Left colon (tissue), 2 donors: Measurements from ENCODE around the gene CEP95. TPM values are rescaled to one million over a fixed set of nuclear protein-coding genes. Genes with fewer than 3 reads are reported as not detected.
A peak's percentile ranks its signal among the peaks of the same experiment; 100 is the strongest.
"Not testable (repeated sequence)": the region's sequence is repeated elsewhere in the genome, so short reads cannot be mapped to it uniquely, and the experiment has no call there.

Experiments used
- ATAC-seq: fragments of 200-7000 bp; cut with Tn5 transposase; one replicate; pipeline ENCODE4 v1.9.1; 2020; ENCODE audit warnings: mild to moderate bottlenecking, moderate library complexity
- DNase-seq, 2 donors: peaks; one replicate each; pipeline ENCODE4 v3.0.0-alpha.2; 2020
- intact Hi-C, 2 donors: fragments of 100-400 bp; cut with DNase I in 1 of 2; cut with micrococcal nuclease in 1 of 2; formaldehyde crosslinking; loops; one replicate each; pipeline versions ENCODE4 v1.11.2 to v1.14.0; 2022; cut with DNase I, micrococcal nuclease
- total RNA-seq, 2 donors: library from RNA; stranded (reverse); fragmentation: NEBNext Ultra II Directional; extraction: Animal tissue kit (Norgen Biotek cat#: 25700); gene quantifications; one replicate each; pipeline ENCODE4 v1.2.1, GENCODE V29; 2021
- donor health status: DM: no; HTN: no; CAD: no.
- donor health status: DM: yes; HTN: yes; CAD: no.

The CEP95 gene
- total RNA-seq, 2 donors from 2014 or later: 31.9 to 35.0 TPM

DNA sequence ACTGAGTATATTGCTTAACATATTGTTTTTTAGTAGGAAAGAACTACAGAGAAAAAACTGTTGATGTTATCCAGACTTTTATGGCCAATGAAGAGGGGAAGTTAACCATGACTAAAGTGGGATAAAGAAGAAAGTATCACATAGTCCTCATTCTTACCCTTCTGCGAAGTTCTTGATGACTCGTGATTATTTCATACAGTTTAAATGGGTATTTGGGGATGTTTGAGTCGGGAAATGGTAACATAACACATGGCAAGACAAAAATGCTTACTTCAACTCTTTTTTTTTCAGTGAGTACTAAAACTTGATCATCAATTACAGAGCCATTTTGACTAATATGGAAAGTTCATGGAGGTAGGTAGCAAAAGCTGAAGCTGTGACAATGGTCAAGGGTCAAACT is 14.8 kb upstream of the CEP95 start:
- DNase-seq (no peak), ATAC-seq (no peak)
- intact Hi-C loops: loop anchor here in 1 of 2 donors (10.0 kb wide), 1 partner anchor 67 kb away; no protein-coding TSS in a partner anchor

GRCh38 chr17:64492481-64493109 is 14.2 kb upstream of the CEP95 start:
- DNase-seq: no peak
- ATAC-seq: no peak
- intact Hi-C loops: loop anchor here in 1 of 2 donors (10.0 kb wide), 1 partner anchor 68 kb away; no protein-coding TSS in a partner anchor

DNA sequence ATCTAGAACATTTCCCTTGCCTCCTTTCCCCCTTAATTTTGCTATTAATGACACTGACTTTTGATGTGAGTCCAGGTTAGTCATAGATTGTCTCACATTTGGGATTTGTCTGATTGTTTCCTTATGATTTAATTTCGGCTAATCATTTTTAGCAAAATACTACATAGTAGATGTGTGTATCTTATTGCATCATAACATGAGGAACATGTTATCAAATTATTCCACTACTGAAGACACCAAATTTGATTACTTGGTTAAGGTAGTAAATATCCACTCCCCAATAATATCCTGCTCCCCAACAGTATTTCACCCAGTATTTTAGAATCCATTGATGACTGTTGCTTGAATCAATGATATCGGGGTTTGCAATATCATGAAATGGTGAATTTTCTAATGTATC is 12.7 kb upstream of the CEP95 start:
- DNase-seq (no peak), ATAC-seq (no peak)
- intact Hi-C loops: loop anchor here in 1 of 2 donors (10.0 kb wide), 1 partner anchor 69 kb away; no protein-coding TSS in a partner anchor

DNA sequence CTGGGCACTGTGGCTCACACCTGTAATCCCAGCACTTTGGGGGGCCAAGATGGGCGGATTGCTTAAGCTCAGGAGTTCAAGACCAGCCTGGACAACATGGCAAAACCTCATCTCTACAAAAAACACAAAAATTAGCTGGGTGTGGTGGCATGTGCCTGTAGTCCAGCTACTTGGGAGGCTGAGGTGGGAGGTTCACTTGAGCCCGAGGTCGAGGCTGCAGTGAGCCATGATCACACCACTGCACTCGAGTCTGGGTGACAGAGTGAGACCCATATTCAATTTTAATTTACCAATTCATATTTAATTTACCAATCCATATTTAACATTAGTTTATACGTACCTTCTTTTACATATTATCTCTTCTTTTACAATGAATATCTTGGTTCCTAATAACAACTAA is 11.5 kb upstream of the CEP95 start:
- DNase-seq, ATAC-seq: not testable (repeated sequence)
- intact Hi-C loops: loop anchor here in 1 of 2 donors (10.0 kb wide), 1 partner anchor 70 kb away; no protein-coding TSS in a partner anchor

DNA sequence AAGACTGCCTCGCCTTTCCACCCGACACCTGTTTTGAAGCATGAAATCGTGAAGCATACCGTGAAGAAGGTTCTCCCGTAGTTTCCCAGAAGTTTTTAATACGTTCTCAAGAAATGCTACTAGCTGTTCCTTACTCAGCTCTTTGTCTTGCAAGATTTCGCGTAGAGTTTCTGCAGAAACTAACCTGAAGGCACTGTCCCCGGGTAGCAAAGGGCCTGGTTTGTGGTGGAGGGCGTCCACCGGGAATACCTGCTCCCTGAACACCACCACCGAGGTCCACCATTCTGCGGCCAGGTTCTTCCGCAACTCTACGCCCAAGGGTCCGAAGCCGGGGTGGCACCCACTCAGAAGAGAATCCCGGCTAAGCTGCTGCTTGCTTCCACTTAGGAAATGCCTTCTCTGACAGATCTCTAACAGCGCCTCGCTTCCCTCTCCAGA is 10.4 kb upstream of the CEP95 start:
- DNase-seq (no peak), ATAC-seq (peak; percentile 15)
- intact Hi-C loops: loop anchor here in 1 of 2 donors (10.0 kb wide), 1 partner anchor 72 kb away; no protein-coding TSS in a partner anchor

DNA sequence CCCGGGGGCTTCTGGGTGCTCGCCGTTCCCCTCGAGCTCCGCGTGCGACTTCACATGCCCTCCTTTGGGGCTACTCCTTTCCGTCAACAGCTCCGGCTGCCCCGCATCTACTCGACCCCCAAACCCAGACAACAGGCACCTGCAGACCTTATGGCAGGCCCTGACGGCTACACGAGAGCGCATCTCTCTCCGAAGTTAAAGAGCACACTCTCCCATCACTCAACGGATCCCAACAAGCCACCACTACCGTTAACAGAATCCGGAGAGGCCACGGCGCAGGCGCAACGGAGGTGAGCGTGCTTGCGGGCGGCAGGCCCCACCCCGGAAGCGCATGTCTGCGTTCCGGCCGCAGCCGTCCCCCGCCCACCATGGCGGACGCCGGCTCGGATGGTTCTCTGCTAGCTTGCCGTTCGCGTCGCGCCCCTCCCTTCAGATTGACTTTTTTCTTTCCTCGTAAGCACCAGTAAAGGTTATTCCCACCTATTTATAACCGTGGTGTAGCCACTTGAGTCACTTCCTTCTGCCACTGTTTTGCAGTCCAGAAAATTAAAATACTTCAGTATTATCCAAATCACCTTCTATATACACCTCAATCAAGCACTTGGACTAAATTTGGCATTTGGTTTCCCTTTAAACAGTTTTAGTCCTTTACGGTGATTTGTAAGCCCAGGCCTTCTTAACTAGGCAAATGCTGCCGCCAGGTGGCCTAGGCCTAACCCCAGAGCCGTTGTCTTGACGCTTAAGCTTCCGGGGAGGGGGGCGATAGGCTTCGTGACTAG is 9.8 kb upstream of the CEP95 start, which contains the start of gene POLG2:
POLG2 (minus strand) TSS at position 269 of the 779 bp plus-strand sequence; CDS start at position 183, 86 bp downstream.
- intact Hi-C loops: loop anchor here in 1 of 2 donors (10.0 kb wide), 1 partner anchor 72 kb away; no protein-coding TSS in a partner anchor
- peak; percentile 93 for ATAC-seq
- peak; percentile 93 to 97 for DNase-seq

DNA sequence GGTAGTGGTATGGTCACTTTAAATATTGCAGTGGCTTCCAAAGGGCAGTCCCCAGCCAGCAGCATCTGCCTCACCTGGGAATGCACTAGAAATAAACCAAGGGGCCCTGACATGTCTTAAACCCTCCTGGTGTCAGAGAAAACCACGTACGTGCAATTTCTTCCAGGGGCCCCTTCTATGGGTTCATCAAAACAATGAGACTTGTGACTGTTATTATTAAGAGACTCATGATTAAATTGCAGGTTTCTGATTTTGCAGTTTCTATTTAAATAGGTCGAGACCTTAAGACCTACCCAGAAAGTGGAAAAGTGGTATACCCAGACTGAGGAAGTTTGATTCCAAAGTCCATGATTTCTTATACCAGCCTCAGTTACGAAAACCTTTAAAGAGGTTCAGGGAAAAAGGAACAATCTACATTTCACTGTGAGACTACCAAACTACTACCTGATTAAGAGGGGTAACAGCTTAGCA is 9.2 kb upstream of the CEP95 start:
- ATAC-seq (peak; percentile 13), DNase-seq (no peak)
- intact Hi-C loops: loop anchor here in 1 of 2 donors (10.0 kb wide), 1 partner anchor 73 kb away; no protein-coding TSS in a partner anchor

DNA sequence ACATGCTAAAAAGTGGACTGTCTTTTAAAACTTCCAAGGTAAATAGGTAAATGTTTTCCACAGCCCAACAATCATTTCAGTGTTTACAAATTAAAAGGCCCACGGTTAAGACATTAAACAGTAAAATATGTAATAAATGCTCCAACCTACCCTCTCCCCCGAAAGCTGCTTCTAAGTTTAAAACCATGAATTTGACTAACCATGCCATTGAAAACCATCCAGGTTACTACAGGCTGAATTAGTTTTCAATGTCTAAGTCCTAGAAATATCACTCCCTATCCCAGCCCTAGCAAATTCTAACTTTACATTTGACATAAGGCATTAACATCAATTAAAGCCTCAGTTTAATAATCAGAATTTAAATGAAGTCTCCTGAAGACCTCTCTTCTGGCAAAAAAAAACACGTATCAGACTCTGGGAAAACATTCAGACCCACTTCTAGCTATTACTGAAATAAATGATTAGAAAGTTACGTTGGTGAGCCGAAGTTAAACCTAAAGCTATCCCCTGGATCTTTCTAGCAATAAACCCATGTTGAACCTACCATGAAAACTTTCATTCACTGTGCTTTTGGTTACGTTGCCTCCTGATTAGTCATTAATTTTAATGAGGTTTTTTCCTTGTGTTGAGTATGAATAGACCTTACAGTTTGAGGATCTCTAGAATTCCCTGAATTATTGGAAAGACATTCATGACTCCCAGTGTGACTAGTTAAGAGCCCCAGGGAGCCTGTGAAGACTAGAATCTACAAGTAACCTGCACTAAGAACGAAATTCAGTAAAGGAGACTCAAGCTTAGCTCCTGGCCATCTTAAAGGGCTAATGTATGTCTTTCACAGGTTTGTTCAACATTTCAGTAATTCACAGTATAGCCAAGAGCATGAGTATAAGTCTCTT is 8.2 kb upstream of the CEP95 start:
- ATAC-seq (no peak), DNase-seq (no peak)
- intact Hi-C loops: loop anchor here in 1 of 2 donors (10.0 kb wide), 1 partner anchor 74 kb away; no protein-coding TSS in a partner anchor

DNA sequence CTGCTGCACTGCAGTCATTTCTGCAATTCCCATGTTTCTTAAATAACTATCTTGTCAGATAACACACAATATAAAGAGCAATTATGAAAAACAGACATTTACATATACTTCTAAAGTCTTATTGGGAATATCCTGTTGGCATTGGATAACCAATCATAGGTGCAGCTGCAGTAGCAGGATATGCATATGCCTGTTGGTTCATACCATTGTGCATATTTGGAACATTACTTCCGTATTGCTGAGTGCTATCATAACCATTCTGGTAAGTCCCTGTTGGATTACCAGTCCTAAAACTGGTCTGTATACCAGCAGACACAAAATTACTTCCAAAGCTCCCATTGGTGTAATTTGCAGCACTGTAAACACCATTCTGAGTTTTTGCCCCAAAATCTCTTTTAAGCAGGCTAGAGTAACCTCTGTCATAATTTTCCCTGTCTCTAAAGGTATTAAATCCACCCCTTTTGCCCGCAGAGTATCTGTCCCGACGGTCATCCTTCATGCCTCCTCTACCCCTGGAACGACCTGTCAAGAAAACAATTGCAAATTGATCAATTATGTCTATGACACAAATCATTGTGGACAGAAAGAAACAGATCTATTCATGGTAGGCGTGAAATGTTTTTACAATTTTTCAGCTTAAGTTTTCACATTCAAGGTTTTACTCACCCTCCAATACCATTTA is 6.8 kb upstream of the CEP95 start:
- DNase-seq (no peak), ATAC-seq (peak; percentile 30)
- intact Hi-C loops: loop anchor here in 1 of 2 donors (10.0 kb wide), 1 partner anchor 75 kb away; no protein-coding TSS in a partner anchor

DNA sequence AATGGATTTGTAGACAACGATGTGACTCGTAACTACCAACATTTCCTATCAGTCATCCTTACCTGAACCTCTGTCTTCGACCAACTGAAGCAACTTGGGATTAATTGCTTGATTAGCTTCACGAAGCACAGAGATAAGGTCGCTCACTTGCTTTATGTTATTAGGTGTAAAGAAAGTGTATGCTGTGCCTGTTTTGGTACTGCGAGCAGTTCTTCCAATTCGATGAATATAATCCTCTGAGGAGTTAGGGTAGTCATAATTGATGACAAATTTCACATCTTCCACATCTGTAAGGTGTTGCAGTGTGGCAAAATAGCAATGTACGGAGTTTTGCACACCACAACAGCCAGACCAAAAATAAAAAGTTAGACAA is 6.3 kb upstream of the CEP95 start:
- intact Hi-C loops: no loop called here
- DNase-seq (no peak), ATAC-seq (no peak)

DNA sequence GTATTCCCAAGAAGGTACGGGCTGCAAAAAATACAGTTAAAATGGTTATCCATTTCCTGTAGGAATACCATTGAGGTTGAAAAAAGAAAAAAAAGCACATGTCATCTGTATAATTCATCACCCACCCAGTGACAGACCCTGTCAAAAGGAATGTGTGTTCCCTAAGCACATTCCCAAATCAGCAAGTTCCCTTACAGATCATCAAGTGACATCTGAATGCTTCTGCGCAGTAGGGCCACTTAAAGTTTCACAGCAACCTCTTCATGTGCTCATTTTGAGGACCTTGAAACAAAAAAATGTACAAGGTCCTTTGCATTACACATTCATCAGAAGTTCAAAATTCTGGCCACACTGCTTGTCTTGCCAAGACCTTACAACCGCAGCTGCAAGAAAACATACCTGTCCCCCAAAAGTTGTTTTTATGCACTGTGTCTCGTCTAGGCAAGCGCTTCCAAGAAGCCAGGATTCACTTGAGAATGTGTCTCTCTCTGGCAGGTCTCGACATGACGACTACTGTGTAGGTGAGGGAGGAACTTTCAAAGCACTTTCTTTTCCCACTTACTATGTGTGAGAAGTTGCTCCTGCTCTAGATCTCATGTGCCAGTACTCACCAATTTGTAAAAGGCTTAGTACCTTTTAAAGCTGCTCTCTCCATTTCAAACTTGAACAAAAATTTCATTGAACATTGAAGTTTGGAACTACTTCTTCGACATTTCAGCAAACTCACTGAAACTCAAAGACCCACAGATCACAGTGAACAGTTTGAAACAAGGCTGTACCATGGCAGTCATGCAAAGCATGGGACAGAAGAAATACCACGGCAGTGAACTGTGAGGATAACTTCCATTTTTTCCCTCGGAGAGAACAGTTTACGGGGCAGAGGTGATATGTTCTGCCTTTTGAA is 5.7 kb upstream of the CEP95 start:
- DNase-seq: no peak
- ATAC-seq: no peak
- intact Hi-C loops: no loop called here

DNA sequence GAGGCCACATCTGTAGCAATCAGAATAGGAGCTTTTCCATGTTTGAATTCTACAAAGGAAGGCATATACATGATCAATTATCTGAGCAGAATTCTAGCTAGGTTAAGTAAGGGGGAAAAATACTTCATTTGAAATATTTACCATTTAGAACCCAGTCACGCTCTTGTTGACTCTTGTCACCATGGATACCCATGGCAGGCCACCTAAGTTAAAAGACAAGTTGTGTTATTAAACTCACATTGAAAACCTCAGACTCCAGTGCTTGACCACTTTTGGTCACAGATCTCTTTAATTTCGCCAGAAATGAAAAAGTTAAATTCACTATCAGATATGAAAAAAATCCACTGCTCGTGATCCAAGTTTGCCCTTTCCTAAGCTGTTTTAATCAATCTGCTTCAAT is 4.8 kb upstream of the CEP95 start:
- ATAC-seq (no peak), DNase-seq (no peak)
- intact Hi-C loops: no loop called here

DNA sequence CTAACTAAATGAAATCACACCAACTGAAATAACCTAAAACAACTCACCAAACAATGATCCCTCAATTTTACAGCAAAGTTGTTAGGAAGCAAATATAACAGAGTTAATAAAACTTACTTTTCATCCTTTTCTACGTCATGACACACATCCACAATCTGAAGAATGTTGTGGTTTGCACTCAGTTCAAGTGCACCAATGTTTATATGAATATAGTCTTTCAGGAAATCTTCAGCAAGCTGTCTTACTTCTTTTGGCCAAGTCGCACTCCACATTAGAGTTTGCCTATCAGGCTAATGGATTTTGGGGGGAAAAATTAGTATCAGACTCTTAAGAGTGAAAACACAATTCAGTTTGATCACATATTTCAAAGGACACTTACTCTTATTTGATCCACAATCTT is 4.0 kb upstream of the CEP95 start:
- intact Hi-C loops: no loop called here
- no peak for ATAC-seq
- DNase-seq: no peak

- DNase-seq (no peak), ATAC-seq (no peak)
- intact Hi-C loops: no loop called here
These were observed 3.4 kb upstream of the CEP95 start for GRCh38 chr17:64503341-64503740.

DNA sequence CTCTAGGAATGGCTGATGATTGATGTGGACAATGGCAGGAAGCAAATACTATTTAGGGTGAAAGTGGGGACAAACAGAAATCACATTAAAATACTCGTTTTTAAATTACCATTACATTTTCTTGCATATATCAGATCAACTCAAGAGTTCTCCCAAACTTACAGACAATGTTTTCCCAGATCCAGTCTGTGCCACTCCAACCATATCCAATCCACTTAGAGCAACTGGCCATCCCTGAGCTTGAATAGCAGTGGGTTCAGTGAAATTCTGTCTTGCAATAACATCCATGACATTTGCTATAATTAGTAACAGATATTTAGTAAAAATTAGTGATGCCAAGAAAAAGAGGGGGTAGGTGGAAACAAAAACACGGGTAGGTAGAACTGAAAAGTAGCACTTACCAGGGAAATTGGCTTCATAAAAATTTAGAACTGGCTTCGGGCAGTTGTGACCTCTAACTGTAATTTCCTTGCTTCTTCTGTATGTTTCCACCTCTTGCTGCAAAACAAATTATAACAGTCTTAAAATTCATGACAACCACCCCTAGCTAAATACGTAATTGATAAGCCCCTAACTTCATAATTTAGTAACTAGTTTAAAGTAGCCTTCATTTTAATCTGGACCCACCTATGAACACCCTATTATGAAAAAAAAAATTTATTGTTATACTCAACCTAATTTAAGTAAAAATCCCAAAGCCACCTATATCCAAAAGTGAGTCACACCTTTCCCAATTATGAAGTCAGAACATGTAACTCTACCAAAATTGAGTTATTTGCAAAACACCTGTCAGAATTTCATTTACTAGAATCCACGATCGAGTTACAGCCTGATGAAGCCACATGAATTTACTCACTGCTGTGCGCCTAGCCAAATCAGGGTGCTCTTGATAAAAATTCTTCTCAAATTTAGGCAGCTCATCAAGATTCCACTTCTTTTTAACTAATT is 2.7 kb upstream of the CEP95 start:
- intact Hi-C loops: no loop called here
- no peak for ATAC-seq
- DNase-seq: no peak

- intact Hi-C loops: no loop called here
These were observed 1.9 kb upstream of the CEP95 start for GRCh38 chr17:64504769-64505339.

More at GRCh38 chr17:64504769-64505339, 1.9 kb upstream of the CEP95 start:
- ATAC-seq (no peak), DNase-seq (no peak)
